K562 (cell line): ENCODE data around the gene TCEA3.

ENCODE experiments used
- CSDE1 ChIP-seq, 2 experiments: fragments of 450-650 bp; IDR thresholded peaks; 2 replicates each; pipeline ENCODE4 v1.6.1; 2016; ENCODE audit warnings: mild to moderate bottlenecking in 1 of 2
- FOXJ3 ChIP-seq: sonication (generic); formaldehyde crosslinking; IDR thresholded peaks from 2 replicates; pipeline ENCODE4 v1.4.0; 2020; ENCODE audit warnings: mild to moderate bottlenecking, missing genetic modification reagents
- JUND ChIP-seq, 2 experiments: IDR thresholded peaks; 2 replicates in 1 of 2; 3 replicates in 1 of 2; pipeline ENCODE4 v1.6.1; 2011; ENCODE audit warnings: borderline replicate concordance in 2 of 2, low read depth in 2 of 2, low read length in 2 of 2, improper control_type of control experiment in 1 of 2, missing biosample characterization in 1 of 2, missing genetic modification characterization in 1 of 2, missing genetic modification reagents in 1 of 2
- NFIC ChIP-seq: fragments of 450-650 bp; IDR thresholded peaks from 2 replicates; pipeline ENCODE4 v1.6.1; 2017; ENCODE audit warnings: mild to moderate bottlenecking, inconsistent platforms
- POLR2A ChIP-seq: fragments of 450-650 bp; conservative IDR thresholded peaks from 2 replicates; pipeline ENCODE4 v1.6.1; 2016
- SMC3 ChIP-seq: conservative IDR thresholded peaks from 2 replicates; pipeline ENCODE4 v1.6.1; 2011; ENCODE audit warnings: low read depth, low read length, improper control_type of control experiment; ENCODE audit not compliant: insufficient read depth
- TF ChIP-seq, protein P1 (sequence below): fragments of 450-650 bp; IDR thresholded peaks from 2 replicates; pipeline ENCODE4 v1.7.1; 2018; ENCODE audit warnings: mild to moderate bottlenecking, low read depth; ENCODE audit not compliant: partially characterized antibody
- TF ChIP-seq, protein P2 (sequence below), 3 experiments: IDR thresholded peaks in 2 of 3; conservative IDR thresholded peaks in 1 of 3; 2 replicates each; pipeline ENCODE4 v1.5.1; 2011 to 2012; ENCODE audit warnings: low read length in 3 of 3, mild to moderate bottlenecking in 3 of 3, control low read depth in 2 of 3, improper control_type of control experiment in 1 of 3, inconsistent platforms in 1 of 3, low read depth in 1 of 3, mixed read lengths in 1 of 3, moderate library complexity in 1 of 3; ENCODE audit not compliant: insufficient read depth in 2 of 3

DNA sequence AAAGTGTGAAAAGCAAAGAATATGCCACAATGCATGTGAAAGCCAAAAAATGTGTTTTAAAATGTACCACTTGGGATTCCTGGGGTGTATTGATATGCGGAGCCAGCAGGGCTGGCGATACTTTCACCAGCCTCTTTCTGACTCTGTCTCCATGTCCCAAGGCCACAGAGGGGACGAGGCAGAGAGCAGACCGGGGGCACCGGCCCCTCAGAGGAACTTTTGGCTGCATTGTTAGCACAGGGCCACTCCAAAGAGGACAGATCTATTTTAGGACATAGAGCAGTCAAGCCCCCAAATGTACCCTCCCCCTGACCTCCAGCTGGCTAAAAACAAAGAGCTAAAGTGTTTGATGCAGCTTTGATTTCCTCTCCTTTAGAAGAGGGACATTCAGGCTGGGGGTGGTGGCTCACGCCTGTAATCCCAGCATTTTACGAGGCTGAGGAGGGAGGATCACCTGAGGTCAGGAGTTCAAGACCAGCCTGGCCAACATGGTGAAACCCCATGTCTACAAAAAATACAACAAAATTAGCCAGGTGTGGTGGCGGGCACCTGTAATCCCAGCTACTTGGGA, 29.3 kb downstream of the TCEA3 start:
- TF ChIP-seq NFIC (no peak), FOXJ3 (CRISPR knock-in tag) (no peak), CSDE1 (IDR thresholded peaks at IDR 0.05) (no peak), SMC3 (no peak), POLR2A (no peak), JUND (IDR thresholded peaks at IDR 0.05; ENCODE audit: borderline replicate concordance, low read depth, low read length) (no peak), JUND (tag; IDR thresholded peaks at IDR 0.05; ENCODE audit: borderline replicate concordance, low read depth, low read length) (no peak)
- TF ChIP-seq, protein P1, sequence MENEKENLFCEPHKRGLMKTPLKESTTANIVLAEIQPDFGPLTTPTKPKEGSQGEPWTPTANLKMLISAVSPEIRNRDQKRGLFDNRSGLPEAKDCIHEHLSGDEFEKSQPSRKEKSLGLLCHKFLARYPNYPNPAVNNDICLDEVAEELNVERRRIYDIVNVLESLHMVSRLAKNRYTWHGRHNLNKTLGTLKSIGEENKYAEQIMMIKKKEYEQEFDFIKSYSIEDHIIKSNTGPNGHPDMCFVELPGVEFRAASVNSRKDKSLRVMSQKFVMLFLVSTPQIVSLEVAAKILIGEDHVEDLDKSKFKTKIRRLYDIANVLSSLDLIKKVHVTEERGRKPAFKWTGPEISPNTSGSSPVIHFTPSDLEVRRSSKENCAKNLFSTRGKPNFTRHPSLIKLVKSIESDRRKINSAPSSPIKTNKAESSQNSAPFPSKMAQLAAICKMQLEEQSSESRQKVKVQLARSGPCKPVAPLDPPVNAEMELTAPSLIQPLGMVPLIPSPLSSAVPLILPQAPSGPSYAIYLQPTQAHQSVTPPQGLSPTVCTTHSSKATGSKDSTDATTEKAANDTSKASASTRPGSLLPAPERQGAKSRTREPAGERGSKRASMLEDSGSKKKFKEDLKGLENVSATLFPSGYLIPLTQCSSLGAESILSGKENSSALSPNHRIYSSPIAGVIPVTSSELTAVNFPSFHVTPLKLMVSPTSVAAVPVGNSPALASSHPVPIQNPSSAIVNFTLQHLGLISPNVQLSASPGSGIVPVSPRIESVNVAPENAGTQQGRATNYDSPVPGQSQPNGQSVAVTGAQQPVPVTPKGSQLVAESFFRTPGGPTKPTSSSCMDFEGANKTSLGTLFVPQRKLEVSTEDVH = no peak
- TF ChIP-seq, protein P2, sequence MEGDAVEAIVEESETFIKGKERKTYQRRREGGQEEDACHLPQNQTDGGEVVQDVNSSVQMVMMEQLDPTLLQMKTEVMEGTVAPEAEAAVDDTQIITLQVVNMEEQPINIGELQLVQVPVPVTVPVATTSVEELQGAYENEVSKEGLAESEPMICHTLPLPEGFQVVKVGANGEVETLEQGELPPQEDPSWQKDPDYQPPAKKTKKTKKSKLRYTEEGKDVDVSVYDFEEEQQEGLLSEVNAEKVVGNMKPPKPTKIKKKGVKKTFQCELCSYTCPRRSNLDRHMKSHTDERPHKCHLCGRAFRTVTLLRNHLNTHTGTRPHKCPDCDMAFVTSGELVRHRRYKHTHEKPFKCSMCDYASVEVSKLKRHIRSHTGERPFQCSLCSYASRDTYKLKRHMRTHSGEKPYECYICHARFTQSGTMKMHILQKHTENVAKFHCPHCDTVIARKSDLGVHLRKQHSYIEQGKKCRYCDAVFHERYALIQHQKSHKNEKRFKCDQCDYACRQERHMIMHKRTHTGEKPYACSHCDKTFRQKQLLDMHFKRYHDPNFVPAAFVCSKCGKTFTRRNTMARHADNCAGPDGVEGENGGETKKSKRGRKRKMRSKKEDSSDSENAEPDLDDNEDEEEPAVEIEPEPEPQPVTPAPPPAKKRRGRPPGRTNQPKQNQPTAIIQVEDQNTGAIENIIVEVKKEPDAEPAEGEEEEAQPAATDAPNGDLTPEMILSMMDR (IDR thresholded peaks at IDR 0.05 in 2 of 3, conservative IDR thresholded peaks at IDR 0.05 in 1 of 3; ENCODE audit: insufficient read depth in 2 of 3, low read depth in 1 of 3, low read length in 3 of 3) = no peak
